AG10803 (cell line): ENCODE results near the gene PSMB2.

Experiments used
- DNase-seq: peaks from one replicate; pipeline ENCODE4 v3.0.0; 2010; ENCODE audit warnings: low read depth
- H3K4me3 ChIP-seq: 2 replicates; pipeline ENCODE4 v1.5.1; 2011; ENCODE audit warnings: mild to moderate bottlenecking, low read length, control low read depth
- TF ChIP-seq, protein P1 (sequence below): conservative IDR thresholded peaks from 2 replicates; pipeline ENCODE4 v1.5.1; 2011; ENCODE audit warnings: mild to moderate bottlenecking, low read length, control low read depth, inconsistent platforms

PSMB2 gene

DNA sequence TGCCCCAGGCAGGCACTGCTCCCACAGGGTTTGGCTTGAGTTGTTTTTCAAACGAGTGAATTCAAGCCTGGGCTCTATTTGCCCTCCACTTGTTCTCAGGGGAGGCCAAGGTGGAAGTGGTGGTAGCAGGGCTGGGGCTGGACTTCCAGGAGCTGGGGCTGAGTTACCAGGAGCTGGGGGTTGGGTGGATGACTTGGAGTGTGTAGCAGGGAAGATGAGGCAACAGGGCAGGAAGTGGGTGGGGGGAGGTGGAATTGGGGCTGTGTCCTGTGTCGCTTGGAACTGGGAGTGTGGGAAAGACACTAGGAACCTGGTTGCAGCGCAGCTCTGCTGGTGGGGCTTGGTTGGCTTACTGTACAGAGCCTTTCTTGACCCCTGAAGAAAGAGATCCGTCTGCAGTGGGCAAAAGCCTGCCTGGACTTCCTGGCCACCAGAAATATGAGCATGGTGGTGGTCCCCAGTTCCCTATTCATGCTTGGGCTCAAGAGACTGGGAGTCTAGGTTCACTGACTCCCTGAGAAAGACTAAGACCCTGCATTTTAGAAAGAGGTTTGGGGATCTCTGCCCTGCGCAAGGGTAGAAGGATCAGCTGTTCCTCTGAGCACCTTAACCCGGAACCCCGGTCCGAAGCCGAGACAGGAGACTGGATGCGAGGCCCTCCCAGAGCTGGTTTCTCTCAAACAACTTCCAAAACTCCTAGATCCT is 65.1 kb downstream of the PSMB2 start:
- TF ChIP-seq, protein P1, sequence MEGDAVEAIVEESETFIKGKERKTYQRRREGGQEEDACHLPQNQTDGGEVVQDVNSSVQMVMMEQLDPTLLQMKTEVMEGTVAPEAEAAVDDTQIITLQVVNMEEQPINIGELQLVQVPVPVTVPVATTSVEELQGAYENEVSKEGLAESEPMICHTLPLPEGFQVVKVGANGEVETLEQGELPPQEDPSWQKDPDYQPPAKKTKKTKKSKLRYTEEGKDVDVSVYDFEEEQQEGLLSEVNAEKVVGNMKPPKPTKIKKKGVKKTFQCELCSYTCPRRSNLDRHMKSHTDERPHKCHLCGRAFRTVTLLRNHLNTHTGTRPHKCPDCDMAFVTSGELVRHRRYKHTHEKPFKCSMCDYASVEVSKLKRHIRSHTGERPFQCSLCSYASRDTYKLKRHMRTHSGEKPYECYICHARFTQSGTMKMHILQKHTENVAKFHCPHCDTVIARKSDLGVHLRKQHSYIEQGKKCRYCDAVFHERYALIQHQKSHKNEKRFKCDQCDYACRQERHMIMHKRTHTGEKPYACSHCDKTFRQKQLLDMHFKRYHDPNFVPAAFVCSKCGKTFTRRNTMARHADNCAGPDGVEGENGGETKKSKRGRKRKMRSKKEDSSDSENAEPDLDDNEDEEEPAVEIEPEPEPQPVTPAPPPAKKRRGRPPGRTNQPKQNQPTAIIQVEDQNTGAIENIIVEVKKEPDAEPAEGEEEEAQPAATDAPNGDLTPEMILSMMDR, result no peak
- DNase-seq, result peak; percentile 44
- H3K4me3 ChIP-seq, result no peak overlapping the region

DNA sequence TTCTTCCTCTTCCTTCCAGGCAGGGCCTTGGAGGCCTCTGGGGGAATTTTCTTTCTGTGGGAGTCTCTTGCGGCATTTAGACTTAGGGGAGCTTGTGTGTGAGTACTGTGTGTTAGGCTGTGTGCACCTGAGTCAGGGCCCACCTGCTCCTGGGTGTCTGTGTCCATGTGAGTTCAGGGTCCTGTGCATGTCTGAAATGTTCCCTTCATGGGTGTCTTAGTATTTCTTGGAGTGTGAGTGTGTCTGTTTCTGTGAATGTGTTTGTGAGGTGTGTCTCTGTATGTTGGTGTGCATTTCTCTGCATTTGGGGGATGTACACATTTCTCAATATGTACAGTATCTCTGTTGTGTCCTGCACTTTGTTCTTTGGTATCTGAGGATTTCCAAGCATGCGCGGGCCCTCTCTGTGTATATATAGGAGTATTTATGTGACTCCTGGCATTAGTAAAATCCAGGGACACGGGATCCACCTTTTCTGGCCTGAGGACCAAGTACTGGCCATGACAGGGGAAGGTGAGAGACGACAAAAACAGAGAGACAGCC is 65.8 kb downstream of the PSMB2 start:
- TF ChIP-seq, protein P1, result no peak
- no peak for DNase-seq
- no peak overlapping the region for H3K4me3 ChIP-seq

DNA sequence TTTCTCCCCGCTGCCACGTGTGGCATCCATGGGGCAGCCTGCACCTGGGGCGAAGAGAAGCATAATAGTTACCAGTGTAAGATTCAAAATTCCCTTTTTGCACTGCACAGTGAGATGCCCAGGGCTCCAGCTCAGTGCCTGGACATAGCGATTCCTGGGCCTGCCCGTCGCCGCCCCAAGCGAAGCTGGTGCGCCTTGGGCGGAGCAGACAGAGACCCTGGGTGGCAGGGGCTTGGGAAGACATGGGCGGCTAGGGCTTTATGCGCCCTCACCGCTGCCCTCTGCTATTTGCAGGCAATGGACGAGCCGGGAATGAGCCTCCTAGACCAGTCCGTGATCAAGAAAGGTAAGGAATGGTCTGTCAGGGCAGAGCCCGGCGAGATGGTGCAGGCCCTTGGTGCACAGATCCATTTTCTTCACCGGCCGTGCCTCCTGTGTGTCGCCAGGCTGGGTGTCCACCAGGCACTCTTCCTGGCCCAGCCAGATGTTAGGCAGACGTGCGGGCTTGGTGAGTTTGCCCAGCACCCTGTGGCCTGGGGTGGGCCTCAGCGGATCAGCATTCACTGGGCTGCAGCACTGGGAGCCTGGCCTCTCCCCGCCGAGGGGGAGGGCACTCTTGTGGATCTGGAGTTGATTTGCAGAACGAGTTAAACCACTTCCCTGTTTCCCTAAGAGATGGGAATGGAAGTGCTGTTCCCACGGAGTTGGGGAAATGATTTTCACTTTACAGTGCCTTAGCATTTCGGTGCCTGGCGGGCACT is 66.5 kb downstream of the PSMB2 start:
- no peak overlapping the region for H3K4me3 ChIP-seq
- DNase-seq, result no peak
- TF ChIP-seq, protein P1, result no peak

DNA sequence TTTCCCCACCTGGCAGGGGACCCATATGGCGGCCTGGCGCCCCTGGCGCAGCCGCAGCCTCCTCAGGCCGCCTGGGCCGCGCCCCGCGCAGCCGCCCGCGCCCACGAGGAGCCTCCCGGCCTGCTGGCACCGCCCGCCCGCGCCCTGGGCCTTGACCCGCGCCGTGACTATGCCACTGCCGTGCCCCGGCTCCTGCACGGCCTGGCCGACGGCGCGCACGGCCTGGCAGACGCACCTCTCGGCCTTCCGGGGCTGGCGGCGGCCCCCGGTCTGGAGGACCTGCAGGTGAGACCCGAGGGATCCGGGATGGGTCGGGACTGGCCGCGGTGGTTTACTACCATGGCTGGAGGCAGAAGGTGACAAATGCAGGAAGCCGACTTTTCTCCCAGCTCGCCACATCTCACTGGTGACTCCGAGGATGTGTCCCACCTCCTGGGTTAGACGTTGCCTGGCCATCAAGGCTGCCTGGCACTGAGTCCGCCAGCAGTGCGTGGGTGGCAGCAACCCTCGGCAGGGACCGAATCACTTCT is 67.1 kb downstream of the PSMB2 start:
- H3K4me3 ChIP-seq, result no peak overlapping the region
- TF ChIP-seq, protein P1, result no peak
- no peak for DNase-seq

DNA sequence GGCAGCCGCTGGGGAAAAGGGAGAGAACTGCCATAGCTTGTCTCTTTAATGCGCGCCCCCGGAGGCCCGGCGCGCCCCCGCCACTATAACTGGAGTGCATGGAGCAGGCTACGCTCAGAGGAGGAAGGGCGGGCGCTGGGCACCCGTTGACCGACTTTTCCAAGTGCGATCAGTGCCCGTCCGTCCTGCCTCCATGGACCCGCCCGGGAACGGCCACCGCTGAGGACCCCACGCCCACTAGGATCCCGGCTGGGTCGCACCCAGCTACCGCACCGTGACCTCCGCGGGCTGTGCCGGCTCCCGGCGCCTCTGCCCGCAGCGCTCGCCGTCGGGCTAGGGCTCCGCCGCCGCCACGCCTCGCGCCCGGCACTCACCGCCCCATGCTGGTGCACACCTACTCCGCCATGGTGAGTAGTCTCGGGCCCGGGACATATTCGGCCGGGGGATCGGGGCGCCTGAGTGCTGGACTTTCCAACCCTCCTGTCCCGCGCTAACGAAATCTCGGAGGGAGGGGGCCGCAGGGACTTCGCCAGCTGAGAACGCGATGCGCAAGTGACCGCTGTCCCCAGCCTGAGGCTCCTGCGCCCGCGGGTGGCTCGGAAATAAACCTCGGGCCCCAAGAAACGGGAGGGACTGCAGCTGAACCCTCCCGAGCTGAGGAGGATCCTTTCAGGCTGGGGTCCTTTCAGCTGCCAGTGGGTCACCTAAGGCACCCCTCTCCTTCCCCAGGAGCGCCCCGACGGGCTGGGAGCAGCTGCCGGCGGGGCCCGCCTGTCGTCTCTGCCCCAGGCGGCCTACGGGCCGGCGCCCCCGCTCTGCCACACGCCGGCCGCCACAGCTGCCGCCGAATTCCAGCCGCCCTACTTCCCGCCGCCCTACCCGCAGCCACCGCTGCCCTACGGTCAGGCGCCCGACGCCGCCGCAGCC is 67.9 kb downstream of the PSMB2 start, which contains the start of gene TFAP2E:
TFAP2E (plus strand) TSS at position 117 of the 927 bp plus-strand sequence; CDS start at position 381, 264 bp downstream.
- peak within 1 kb of the TSS; percentile 59 for H3K4me3 ChIP-seq
- TF ChIP-seq, protein P1, result no peak
- no peak for DNase-seq

DNA sequence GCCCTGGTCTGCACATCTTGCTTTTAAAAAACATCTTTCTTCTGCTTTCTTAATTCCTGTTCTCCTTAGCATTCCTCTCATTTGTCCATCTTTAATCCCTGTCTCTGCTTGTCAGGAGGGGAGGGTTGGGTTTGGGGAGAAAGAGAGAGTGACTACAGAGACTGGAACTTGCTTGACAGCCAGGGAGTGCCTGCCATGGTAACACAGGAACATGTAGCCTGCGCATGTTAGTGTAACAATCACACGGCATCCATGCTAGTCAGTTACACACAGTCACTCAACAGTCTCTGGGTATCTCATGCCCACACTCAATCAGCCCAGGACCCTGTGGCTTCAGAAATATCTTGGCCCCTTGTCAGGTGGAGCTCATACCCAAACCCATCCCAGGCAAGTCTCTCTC is 69.0 kb downstream of the PSMB2 start:
- TF ChIP-seq, protein P1, result no peak
- no peak overlapping the region for H3K4me3 ChIP-seq
- no peak for DNase-seq
